ENCODE measurements around the gene CLK3. TPM values are rescaled to one million over a fixed set of nuclear protein-coding genes. Genes with fewer than 3 reads are reported as not detected.

CLK3 gene
- total and polyA plus RNA-seq, 8 donors, result 47.6 to 226 (median 93.2) TPM

- H3K9me3 ChIP-seq, result no peaks in the 10 kb centered on the region
- WGBS, 5 donors, result 83 to 91% (median 91%) methylated on average over 12 to 13 of the region's 13 CpGs
- H3K4me1 ChIP-seq, result peaks cover 12 to 23% (median 20%) of the 10 kb centered on the region in 4 donors
- DNase-seq, result no peak
- H3K27me3 ChIP-seq, result no peaks in the 10 kb centered on the region
- no peak for TF ChIP-seq POLR2AphosphoS5 (IDR thresholded peaks at IDR 0.05)
- TF ChIP-seq EP300 (IDR thresholded peaks at IDR 0.05), result no peak
- no peak for TF ChIP-seq POLR2A (IDR thresholded peaks at IDR 0.05)
- no peak for TF ChIP-seq CTCF (IDR thresholded peaks at IDR 0.05)
- H3K27ac ChIP-seq, result no peak overlapping the region
- no peak overlapping the region for H3K4me3 ChIP-seq
- H3K36me3 ChIP-seq, result no peaks in the 10 kb centered on the region
- intact Hi-C loops (cut with DNase I; ENCODE audit: low total_unique reads), result loop anchor here (10.0 kb wide), 1 partner anchor 58 kb away; the partner anchor contains the start of gene ARID3B
Measured at GRCh38 chr15:74603026-74603788, 12.4 kb upstream of the CLK3 start.

- Histone ChIP-seq H3K4me1 (peaks cover 8 to 20% (median 13%) of the 10 kb centered on the region in 4 donors), H3K27ac (no peak overlapping the region), H3K36me3 (no peaks in the 10 kb centered on the region), H3K4me3 (no peak overlapping the region), H3K27me3 (no peaks in the 10 kb centered on the region), H3K9me3 (no peaks in the 10 kb centered on the region)
- TF ChIP-seq POLR2A (IDR thresholded peaks at IDR 0.05) (no peak), POLR2AphosphoS5 (IDR thresholded peaks at IDR 0.05) (no peak), CTCF (IDR thresholded peaks at IDR 0.05) (no peak), EP300 (IDR thresholded peaks at IDR 0.05) (no peak)
- WGBS, 5 donors, result 77 to 90% (median 82%) methylated on average over 3 to 11 of the region's 11 CpGs
- intact Hi-C loops (cut with DNase I; ENCODE audit: low total_unique reads), result loop anchor here (10.0 kb wide), 1 partner anchor 59 kb away; the partner anchor contains the start of gene ARID3B
- DNase-seq, result no peak
Measured at GRCh38 chr15:74603789-74604705, 11.6 kb upstream of the CLK3 start.

GRCh38 chr15:74604983-74605794 lies 10.4 kb upstream of the CLK3 start:
- no peak for TF ChIP-seq EP300 (IDR thresholded peaks at IDR 0.05)
- TF ChIP-seq CTCF (IDR thresholded peaks at IDR 0.05), result no peak
- no peak for TF ChIP-seq POLR2A (IDR thresholded peaks at IDR 0.05)
- no peak for TF ChIP-seq POLR2AphosphoS5 (IDR thresholded peaks at IDR 0.05)
- intact Hi-C loops (cut with DNase I; ENCODE audit: low total_unique reads), result loop anchor here (10.0 kb wide), 1 partner anchor 60 kb away; the partner anchor contains the start of gene ARID3B
- no peak overlapping the region for H3K27ac ChIP-seq

More at GRCh38 chr15:74604983-74605794, 10.4 kb upstream of the CLK3 start:
- no peaks in the 10 kb centered on the region for H3K9me3 ChIP-seq
- no peak for DNase-seq
- no peaks in the 10 kb centered on the region for H3K27me3 ChIP-seq
- H3K4me3 ChIP-seq, result no peak overlapping the region
- no peaks in the 10 kb centered on the region for H3K36me3 ChIP-seq
- WGBS, 5 donors, result 61 to 76% (median 69%) methylated on average over 11 to 12 of the region's 12 CpGs
- peaks cover 0 to 11% (median 4%) of the 10 kb centered on the region in 4 donors for H3K4me1 ChIP-seq
